ENCODE results near the gene PCDHA6. TPM values are rescaled to one million over a fixed set of nuclear protein-coding genes. Genes with fewer than 3 reads are reported as not detected.
"Not testable (repeated sequence)": the region's sequence is repeated elsewhere in the genome, so short reads cannot be mapped to it uniquely, and the experiment has no call there.

Gene PCDHA6
- total RNA-seq, 3 donors from 2014 or later = 0.29 to 0.47 (median 0.35) TPM

GRCh38 chr5:140801494-140801841, 26.3 kb upstream of the PCDHA6 start:
- TF ChIP-seq CTCF (IDR thresholded peaks at IDR 0.05) = no peak
- DNase-seq (no peak), ATAC-seq (no peak)
- Histone ChIP-seq H3K4me1 (ENCODE audit: low read depth) (no peaks in the 10 kb centered on the region), H3K4me3 (no peak overlapping the region), H3K9me3 (peaks cover 56% of the 10 kb centered on the region), H3K36me3 (ENCODE audit: low read depth) (no peaks in the 10 kb centered on the region)
- intact Hi-C loops (cut with DNase I, micrococcal nuclease) = no loop called here

DNA sequence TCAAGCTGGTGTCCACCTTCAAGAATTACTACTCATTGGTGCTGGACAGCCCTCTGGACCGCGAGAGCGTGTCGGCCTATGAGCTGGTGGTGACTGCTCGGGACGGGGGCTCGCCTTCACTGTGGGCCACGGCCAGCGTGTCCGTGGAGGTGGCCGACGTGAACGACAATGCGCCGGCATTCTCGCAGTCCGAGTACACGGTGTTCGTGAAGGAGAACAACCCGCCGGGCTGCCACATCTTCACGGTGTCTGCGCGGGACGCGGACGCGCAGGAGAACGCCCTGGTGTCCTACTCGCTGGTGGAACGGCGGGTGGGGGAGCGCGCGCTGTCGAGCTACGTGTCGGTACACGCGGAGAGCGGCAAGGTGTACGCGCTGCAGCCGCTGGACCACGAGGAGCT, 25.4 kb upstream of the PCDHA6 start:
- DNase-seq; H3K4me1 ChIP-seq (ENCODE audit: low read depth); H3K4me3 ChIP-seq; ATAC-seq; intact Hi-C loops (cut with DNase I, micrococcal nuclease); H3K36me3 ChIP-seq (ENCODE audit: low read depth): not testable (repeated sequence)
- H3K9me3 ChIP-seq = peaks cover 53% of the 10 kb centered on the region

DNA sequence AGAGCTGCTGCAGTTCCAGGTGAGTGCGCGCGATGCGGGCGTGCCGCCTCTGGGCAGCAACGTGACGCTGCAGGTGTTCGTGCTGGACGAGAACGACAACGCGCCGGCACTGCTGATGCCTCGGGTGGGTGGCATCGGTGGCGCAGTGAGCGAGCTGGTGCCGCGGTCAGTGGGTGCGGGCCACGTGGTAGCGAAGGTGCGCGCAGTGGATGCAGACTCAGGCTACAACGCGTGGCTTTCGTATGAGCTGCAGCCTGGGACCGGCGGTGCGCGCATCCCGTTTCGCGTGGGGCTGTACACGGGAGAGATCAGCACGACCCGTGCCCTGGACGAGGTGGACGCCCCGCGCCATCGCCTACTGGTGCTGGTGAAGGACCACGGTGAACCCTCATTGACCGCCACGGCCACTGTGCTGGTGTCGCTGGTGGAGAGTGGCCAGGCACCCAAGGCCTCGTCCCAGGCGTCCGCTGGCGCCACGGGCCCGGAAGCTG, 24.9 kb upstream of the PCDHA6 start:
- TF ChIP-seq CTCF (IDR thresholded peaks at IDR 0.05) = no peak
- no peak overlapping the region for H3K4me3 ChIP-seq
- peaks cover 54% of the 10 kb centered on the region for H3K9me3 ChIP-seq
- no peaks in the 10 kb centered on the region for H3K4me1 ChIP-seq (ENCODE audit: low read depth)
- DNase-seq (peak in 1 of 3 donors; percentile 43), ATAC-seq (no peak)
- intact Hi-C loops (cut with DNase I, micrococcal nuclease) = no loop called here
- H3K36me3 ChIP-seq (ENCODE audit: low read depth) = no peaks in the 10 kb centered on the region

DNA sequence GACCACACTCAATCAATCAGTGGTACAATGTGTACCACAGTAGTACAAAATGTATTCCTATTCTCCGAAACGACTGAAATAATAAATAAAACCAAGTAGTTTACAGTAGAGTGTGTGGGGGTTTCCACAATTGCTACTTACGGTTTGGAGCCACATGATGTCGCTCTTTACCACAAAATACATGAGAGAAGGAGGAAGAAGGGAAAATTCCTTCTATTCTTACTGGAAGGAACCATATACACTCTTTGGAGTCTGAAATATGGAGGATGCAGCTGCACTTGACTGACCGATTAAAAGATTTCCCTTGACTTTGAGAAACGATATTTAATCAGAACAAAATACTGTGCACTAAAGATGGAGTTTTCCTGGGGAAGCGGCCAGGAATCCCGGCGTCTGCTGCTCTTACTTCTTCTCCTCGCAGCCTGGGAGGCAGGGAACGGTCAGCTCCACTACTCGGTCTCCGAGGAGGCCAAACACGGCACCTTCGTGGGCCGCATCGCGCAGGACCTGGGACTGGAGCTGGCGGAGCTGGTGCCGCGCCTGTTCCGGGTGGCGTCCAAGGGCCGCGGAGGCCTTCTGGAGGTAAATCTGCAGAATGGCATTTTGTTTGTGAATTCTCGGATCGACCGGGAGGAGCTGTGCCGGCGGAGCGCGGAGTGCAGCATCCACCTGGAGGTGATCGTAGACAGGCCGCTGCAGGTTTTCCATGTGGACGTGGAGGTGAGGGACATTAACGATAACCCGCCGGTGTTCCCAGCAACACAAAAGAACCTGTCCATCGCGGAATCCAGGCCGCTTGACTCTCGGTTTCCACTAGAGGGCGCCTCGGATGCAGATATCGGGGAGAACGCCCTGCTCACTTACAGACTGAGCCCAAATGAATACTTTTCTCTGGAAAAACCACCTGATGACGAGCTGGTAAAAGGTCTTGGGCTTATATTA, 20.7 kb upstream of the PCDHA6 start, which contains the start of gene PCDHA4:
Gene PCDHA4 (plus strand): TSS at position 235 of the 942 bp plus-strand sequence.
- Histone ChIP-seq H3K36me3 (ENCODE audit: low read depth) (no peaks in the 10 kb centered on the region), H3K9me3 (peaks cover 54% of the 10 kb centered on the region), H3K4me1 (ENCODE audit: low read depth) (no peaks in the 10 kb centered on the region), H3K4me3 (no peak within 1 kb of the TSS)
- ATAC-seq (peak; percentile 56), DNase-seq (peak; percentile 27 to 45 (median 31))
- intact Hi-C loops (cut with DNase I, micrococcal nuclease) = no loop called here
- no peak for TF ChIP-seq CTCF (IDR thresholded peaks at IDR 0.05)

GRCh38 chr5:140808241-140808888, 19.4 kb upstream of the PCDHA6 start:
- H3K4me3 ChIP-seq; H3K36me3 ChIP-seq (ENCODE audit: low read depth); intact Hi-C loops (cut with DNase I, micrococcal nuclease); H3K4me1 ChIP-seq (ENCODE audit: low read depth); ATAC-seq: not testable (repeated sequence)
- DNase-seq = peak in 1 of 3 donors; percentile 37
- peaks cover 45% of the 10 kb centered on the region for H3K9me3 ChIP-seq

DNA sequence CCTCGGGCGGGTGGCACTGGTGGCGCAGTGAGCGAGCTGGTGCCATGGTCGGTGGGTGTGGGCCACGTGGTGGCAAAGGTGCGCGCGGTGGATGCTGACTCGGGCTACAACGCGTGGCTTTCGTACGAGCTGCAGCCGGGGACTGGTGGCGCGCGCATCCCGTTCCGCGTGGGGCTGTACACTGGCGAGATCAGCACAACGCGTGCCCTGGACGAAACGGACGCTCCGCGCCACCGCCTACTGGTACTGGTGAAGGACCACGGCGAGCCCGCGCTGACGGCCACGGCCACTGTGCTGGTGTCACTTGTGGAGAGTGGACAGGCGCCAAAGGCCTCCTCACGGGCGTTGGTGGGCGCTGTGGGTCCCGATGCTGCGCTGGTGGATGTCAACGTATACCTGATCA, 18.9 kb upstream of the PCDHA6 start:
- intact Hi-C loops (cut with DNase I, micrococcal nuclease) = no loop called here
- Histone ChIP-seq H3K36me3 (ENCODE audit: low read depth) (no peaks in the 10 kb centered on the region), H3K4me3 (no peak overlapping the region), H3K4me1 (ENCODE audit: low read depth) (no peaks in the 10 kb centered on the region), H3K9me3 (peaks cover 45% of the 10 kb centered on the region)
- ATAC-seq (no peak), DNase-seq (peak in 1 of 3 donors; percentile 34)
- no peak for TF ChIP-seq CTCF (IDR thresholded peaks at IDR 0.05)

All from mucosa of descending colon (tissue), 3 donors.